ENCODE results near the gene LRRC71.
A peak's percentile ranks its signal among the peaks of the same experiment; 100 is the strongest.

LRRC71 gene

DNA sequence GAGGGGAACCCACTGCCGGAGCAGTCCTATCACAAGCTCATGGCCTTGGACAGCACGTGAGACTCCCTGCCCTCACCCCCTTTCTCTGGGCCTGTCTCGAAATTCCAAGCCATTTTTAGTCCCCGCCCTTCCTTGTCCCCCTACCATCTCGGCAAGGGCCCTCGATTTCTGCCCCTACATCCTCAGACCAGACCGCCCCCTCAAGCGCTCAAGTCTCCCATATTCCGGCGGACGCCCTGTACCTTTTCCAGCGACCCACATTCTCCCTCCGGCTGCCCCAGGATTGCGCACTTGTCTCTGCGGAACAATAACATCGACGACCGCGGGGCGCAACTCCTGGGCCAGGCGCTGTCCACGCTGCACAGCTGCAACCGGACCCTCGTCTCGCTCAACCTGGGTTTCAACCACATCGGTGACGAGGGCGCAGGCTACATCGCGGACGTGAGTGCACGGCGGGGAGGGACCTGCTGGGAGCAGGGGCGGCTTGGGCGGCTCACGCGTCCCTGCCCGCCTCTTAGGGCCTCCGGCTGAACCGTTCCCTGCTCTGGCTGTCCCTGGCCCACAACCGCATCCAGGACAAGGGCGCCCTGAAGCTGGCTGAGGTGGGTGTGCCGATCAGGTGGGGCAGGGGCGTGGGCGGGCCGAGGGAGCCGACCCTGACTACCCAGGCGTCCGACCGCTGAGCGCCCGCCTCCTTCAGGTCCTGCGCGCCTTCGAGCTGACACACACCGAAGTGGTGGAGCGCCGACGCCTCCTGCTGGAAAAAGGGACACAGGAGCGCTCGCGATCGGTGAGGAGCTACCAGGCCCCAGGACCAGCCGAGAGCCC, 7.0 kb downstream of the LRRC71 start:
- DNase-seq (ENCODE audit: low read depth in 2 of 2) = peak; percentile 64 to 72

DNA sequence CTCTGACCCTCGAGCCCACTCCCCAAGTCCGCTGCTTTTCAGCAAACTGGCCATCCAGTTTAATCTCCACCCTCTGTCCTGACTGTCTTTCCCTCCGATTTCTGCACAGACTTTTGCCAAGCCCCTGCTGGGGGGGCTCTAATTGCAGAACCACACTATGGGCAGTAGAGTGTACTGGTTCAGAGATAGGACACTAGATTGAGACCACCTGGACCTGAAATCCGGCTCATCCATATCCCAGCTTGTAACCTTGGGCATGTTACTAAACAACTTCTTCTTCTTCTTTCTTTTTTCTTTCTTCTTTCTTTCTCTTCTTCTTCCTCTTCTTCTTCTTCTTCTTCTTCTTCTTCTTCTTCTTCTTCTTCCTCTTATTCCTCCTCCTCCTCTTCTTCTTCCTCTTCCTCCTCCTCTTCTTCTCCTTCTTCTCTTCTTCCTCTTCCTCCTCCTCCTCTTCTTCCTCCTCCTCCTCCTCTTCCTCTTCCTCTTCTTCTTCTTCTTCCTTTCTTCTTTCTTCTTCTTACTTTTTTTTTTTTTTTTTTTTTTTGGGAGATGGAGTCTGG, 7.7 kb downstream of the LRRC71 start:
- no peak for DNase-seq (ENCODE audit: low read depth in 2 of 2)

DNA sequence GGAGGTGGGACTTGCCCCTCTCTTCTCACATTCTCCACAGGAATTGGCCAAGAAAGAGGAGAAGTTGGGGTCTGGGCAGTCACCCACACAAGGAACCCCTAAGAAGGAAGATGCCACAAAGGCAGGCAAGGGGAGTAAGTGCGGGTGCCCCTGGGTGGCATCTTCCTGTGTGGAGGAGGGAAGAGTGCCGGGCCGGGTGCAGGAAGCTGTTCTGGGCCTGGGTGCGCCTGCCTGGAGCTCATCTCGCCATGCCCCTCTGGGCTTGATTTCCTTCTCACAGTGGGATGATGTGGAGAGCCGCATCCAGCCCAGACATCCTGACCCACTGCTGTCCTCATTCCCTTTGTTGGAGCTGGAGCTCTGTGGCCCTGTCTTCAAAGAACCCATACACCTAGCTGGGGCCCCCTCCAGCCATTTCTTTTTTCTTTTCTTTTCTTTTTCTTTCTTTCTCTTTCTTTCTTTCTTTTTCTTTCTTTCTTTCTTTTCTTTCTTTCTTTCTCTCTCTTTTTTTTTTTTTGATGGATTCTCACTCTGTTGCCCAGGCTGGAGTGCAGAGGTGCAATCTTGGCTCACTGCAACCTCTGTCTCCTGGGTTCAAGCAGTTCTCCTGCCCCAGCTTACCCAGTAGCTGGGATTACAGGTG, 9.3 kb downstream of the LRRC71 start:
- DNase-seq (ENCODE audit: low read depth in 2 of 2) = no peak

DNA sequence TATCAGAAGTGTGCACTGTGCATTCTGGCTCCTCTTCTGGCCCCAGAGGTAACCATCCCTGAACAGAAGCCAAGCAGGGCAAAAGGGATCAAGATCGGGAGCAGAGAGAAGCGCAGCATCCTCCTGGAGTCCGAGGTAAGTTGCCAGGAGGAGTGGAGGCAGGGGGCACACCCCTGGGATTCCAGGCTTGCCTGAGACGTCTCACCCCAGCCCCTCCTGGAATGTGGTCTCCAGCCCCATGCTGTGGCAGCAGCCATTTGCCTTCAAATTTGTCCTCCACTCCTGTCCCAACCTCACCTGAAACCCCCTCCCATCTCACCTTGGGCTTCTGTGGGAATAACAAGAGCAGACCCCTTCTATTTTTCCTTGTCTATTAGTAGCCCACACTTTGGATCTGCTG, 10.1 kb downstream of the LRRC71 start:
- no peak for DNase-seq (ENCODE audit: low read depth in 2 of 2)

DNA sequence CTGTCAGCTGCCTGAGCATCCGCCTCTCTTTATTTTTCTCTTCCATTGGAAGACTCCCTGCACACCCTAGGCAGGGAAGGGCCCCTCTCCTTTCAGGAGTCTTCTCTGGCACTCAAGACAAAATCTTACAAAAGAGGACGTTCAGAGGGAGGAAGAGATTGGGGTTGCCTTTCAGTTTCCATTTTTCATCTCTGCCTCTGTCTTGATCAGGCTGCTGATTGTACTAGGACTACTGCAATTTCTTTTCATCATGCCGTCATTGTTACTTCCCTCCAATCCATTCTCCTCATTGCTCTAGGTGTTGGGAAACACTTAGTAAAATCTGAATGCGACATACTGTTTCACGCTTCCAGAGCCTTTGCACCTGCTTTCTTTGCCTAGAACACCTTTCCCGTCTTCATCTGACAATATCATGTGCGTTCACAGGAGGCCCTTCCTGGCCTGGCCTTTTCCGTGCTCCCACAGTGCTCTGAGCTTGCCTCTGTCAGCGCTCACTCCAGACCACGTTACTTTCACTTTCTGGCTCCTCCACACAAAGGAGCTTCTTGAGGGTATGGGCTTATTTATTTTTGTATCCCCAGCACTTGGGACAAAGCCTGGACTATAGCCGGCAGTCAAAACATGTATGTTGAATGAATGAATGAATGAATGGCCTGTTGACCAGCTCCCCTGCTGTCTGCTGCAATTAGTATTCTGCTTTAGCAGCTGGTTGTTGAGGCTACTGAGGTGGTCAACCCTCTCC, 10.9 kb downstream of the LRRC71 start:
- DNase-seq (ENCODE audit: low read depth in 2 of 2) = no peak

DNA sequence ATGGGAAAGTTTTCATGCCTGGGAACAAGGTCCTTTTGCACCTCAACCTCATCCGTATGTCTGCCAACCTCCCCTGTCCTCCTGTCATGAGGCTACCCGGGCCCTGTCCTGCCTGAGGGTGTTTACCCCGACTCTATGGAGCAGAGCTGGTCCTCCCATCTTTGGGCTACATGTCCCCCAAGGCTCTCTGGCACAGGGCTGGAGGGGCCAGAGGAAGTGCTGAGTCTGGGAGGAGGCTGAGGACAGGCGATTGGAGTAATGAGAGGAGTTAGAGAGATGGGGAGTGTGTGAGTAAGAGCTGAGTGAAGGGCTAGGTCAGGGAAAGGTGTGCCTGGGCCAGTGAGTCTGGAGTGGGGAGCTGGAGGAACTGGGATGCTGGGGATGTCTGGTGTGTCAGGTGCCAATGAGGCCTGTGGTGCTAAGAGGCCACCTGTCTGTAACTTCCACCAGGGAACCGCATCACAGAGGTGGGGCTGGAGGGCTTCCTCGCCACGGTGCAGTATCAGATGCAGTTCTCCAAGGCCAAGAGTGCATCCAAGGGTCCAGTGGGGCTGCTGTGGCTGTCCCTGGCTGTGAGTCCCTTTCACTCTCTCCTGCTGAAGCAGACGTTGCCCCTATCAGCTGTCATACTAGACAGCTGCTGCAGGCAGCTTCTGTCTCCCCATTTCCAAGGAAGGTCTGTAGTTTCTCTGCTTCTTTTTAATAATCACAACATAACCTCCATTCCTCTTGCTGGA, 11.7 kb downstream of the LRRC71 start:
- no peak for DNase-seq (ENCODE audit: low read depth in 2 of 2)

DNA sequence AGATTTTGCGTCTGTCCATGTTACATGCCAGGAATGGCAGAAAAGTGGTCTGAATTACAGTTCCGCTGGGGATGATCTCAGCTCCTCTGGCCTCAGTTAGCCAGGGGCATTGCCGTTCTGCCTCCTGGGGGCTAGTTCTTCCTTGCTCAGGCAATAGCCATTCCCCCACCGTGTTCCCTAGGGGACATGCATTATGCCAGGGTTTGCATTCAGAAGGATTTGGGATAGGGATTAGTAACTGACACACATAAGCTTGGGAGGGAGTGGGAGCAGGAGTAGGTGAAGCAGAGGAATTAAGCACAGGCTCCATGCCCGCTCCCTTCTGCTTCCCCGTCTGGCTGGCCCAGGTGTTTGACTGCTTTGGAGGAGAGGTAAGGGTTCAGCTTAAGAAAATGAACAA, 12.7 kb downstream of the LRRC71 start:
- no peak for DNase-seq (ENCODE audit: low read depth in 2 of 2)

DNA sequence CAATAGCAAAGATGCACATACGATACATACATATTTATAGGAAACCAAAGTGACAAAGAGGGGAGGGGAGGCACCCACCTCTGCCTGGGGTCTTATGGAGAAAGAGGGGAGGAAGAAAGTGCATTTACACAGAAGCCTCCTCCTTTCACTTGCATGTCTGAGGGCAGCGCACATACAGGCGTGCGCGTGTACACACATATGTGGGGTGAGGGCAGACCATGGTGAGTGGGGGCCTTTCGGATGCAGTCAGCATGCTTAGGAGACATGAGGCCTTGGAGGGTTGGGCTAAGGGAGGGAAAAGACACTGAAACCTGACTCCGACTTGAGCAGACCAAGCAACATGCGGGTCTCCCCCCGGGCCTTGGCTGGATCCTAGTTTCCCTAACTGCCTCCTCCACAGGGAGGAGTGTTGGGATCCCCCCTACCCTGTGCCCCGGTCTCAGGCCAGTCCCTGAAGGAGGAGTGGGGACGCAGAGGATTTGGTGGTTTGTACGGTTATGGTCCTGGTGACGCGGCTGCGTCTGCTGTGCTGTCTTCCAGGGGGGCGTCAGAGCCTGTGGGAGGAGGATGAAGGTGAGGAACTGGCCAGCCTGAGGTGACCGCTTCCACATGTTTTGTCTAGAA, 15.2 kb downstream of the LRRC71 start:
- no peak for DNase-seq (ENCODE audit: low read depth in 2 of 2)

DNA sequence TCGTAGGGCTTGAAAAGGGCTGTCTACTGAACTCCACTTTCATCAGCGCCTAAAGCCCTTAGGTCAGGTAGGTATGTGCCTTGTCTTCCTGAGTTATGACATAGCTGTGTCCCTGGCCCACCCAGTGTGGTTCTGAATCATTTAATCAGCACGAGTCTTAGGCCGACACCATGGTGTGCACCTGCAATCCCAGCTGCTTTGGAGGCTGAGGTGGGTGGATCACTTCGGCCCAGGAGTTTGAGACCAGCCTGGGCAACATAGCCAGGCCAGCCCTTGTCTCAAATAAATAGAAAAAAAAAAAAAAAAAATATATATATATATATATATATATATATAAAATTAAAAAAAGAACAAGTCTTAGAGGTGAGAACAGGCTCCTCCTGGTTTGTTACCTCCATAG, 15.8 kb downstream of the LRRC71 start:
- no peak for DNase-seq (ENCODE audit: low read depth in 2 of 2)

DNA sequence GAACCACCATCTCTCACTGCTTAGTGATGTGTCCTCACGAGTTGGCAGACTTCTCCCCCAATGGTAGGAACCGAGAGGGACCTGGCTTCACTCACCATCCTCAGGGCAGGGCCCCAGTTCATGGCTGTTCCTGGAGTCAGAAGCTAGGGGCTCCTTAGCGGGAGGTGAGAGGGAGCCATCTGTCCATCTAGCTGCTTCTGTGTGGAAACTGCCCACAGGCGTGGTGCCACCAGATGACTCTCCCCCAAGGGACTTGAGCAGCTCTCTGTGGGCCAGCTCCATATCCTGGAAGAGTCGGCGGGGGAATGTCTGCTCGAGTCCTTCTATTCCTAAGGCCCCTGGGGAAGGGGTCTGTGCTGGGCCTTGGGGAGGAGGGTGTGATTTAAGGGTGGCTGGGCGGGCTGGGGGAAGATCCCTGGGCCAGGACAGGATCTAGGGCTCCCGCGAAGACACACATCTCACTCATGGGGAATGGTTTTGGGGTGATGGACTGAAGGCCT, 16.3 kb downstream of the LRRC71 start:
- DNase-seq (ENCODE audit: low read depth in 2 of 2) = no peak

DNA sequence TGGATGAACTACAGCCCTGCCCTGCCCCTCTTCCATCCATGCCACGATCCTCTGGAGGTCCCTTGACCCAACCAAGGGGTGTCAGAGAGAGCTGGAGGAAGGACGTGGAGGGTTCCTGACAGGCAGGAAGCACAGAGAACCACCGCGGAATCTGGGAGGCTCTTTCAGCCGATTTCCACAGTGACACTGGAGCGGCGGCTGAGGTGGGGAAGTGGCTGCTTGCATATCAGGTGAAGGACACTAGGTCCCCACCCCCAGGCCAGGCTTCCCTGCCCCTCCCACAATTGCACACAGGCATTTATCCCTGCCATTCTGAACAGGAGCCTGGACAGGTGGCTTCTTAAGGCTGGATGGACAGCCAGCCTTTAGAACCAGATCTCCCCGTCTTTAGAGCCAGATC, 17.5 kb downstream of the LRRC71 start:
- DNase-seq (ENCODE audit: low read depth in 2 of 2) = no peak

DNA sequence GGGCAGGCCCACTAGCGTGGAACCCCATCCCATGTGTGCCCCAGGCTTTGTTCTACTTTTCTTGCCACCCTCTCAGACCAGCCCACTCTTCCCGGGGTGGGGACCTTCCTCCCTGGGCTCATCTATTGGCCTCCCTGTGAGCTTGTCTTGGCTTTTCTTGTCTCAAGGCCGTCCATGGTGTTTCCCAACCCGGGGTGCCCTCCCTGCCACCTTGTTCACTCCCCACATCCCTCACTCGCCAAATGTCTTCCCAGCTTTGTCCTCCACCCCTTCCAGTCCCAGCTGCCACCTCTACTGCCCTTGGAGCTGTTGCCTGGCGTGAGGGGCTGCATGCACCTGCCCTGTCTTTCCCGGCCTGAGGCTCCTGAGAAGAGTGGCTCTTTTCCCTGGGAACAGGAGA, 18.4 kb downstream of the LRRC71 start:
- no peak for DNase-seq (ENCODE audit: low read depth in 2 of 2)

DNA sequence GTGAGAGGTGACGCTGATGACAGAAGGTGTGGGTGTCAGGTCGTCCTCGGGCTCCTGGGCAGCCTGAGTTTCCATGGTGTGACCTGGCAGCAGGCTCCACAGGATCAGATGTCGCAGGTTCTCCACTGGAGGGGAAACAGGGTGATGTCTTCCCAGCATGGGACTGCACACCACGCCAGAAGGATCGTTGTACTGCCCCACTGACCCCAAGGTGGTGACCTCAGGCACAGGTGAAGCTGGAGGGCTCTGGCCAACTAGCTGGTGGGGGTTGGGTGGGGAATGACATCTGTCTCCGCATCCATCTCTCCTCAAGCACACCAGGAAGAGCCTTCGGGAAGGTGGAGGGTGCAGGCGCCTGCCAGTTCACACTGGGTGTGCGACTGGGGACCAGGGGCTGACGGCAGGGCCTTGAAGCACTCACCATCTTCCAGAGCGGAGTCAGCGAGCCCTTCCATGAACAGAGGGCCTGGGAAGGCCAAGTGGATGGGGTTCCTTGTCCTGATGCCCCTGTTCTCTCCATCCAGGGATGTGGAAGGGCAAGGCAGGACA, 19.4 kb downstream of the LRRC71 start:
- no peak for DNase-seq (ENCODE audit: low read depth in 2 of 2)

DNA sequence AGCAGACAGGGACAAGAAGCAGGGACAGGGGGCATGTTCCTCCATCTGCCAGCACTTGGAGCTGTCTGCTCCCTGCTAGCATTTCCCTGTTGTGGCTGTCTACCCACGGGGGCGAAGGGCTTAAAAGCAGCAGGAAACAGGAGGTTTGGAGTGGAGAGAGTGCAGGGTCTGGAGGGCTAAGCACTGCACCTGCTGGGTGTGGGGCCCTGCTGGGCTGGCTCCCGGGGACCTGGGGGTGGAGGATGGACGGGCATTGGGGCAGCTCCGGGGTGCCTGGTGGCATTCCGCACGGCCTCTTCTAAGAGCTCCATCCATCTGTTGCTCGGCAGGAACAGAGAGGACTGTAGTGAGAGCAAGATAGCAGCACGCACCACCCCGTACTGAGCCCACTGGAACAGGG, 21.2 kb downstream of the LRRC71 start:
- DNase-seq (ENCODE audit: low read depth in 2 of 2) = no peak

DNA sequence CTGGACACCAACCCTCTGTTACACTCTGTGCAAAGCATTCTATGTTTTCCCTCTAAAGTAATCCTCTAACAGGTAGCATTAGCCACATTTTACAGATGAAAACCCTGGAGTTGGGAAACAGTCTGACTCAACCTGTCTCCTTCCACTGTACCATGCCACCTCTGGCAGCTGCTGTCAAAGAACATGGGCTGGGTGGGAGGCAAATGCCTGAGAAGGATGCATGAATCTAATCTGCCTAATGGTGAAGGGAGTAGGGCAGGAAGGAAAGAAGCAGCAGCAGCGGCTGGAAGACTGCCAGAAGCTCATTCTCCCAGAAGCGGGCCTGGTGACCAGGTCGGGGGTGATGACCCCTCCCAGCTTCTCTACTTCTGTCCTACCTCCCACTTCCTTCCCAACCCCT, 21.7 kb downstream of the LRRC71 start:
- DNase-seq (ENCODE audit: low read depth in 2 of 2) = no peak

DNA sequence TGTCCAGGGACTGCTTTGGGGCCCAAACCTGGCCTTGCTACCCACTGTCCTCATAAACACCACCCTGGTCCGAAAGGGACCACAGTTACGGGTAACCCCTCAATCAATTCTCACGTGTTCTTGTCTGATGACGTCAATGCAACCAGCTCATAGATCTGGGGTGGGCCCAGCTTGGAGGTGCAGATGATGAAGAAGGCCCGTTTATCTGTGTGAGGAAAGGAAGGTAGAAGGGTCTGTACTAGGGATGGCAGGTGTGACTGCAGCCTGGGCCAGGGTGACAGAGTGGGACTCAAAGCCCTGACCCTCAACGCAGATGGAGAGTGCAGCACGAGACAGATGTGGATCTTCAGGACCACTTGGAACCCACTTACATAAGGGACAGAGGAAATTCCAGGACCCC, 22.1 kb downstream of the LRRC71 start:
- DNase-seq (ENCODE audit: low read depth in 2 of 2) = no peak

DNA sequence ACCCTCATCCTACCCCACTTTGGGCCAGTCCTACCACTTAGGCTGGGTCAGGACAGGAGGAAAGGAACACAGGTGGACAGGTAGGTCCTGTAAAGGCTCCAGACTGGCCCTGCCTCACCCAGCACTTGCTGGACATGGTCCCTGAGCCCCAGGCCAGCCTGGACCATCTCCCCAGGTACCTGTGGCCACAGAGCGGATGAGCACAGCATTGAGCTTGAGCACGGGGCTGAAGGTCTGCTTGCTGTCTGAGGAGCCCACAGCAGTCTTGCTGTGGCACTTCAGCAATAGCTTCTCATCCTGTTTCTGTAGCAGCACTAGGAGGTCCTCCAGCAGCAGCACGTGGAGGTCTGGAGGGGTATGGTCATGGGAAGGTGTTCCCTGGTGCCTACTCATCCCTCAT, 23.3 kb downstream of the LRRC71 start:
- no peak for DNase-seq (ENCODE audit: low read depth in 2 of 2)

DNA sequence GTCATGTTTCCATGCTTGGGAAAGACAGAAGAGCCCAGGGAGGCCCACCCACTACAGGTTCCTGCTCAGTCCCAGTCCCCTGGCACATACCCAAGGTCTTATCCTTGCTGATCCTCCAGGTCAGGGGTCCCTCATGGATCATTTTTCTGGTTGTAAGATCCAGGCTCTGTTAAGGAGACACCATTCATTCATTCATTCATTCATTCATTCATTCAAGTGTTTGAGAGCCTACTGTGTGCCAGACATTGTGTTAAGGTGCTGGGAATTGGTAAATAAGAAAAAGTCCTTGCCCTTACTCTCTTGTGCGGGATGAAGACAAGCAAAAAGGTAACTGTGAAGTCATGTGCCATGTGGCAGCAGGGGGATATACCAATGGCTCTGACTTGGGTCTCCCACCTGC, 23.8 kb downstream of the LRRC71 start:
- DNase-seq (ENCODE audit: low read depth in 2 of 2) = no peak

DNA sequence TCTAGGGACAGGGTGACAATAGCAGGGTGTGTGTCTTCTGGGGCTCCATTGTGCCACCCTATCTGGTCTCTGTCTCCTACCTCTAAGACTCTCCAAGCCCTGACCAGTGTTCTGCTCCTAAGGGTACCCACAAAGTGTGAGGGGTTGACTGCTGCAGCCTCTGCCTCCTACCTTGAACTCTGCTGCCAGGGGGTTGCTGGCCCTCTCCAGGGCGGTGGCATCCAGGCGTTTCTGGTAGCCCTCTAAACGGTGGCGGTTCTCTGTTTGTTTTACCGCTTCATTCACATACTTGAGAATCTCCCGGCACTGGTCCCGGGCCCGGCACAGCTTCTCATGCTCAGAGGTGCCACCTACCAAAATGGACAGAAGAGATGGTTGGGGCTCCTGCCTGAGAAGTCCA, 24.4 kb downstream of the LRRC71 start:
- DNase-seq (ENCODE audit: low read depth in 2 of 2) = no peak

DNA sequence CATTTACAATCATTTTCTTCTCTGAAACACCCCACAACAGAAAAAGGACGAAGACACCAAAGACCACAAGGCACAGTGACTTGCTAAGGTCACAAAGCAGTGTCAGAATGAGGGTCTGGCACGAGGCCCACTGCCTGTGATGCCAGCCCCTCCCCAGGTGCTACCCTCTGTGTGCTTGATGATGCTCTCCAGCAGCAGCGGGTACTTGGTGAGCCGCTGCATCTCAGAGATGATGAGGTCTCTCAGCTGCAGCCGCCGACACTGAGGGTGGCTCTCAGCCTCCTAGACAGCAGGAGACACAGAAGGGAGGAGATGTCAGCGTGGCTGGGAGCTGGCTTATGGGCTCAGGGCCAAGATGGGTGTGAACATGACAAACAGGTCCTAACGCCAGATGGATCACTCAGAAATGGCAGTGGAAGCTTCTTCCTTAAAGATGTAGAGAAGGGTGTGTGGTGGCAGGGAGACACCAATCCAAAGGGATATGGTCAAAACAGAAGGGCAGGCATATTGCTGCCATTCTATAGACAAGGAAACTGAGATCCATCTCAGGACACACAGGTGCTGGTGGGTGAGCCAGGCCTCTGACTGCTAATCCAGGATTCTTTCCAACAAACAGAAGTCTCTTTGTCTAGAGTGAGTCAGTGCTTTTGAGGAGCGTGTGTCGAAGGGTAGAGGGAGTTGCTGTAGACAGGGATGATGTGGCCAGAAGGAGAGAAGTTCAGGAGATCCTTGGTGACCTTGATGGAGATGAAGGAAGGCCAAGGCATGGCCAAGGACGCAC, 25.6 kb downstream of the LRRC71 start:
- DNase-seq (ENCODE audit: low read depth in 2 of 2) = no peak
